ENCODE results near the gene CTAG1B.
"Not testable (repeated sequence)": the region's sequence is repeated elsewhere in the genome, so short reads cannot be mapped to it uniquely, and the experiment has no call there.

- TF ChIP-seq POLR2A, CTCF (IDR thresholded peaks at IDR 0.05): not testable (repeated sequence)
Observed at GRCh38 chrX:154619182-154619581, at the start of gene CTAG1B.
